IPS-18c (cell line): ENCODE results near the gene RNPEP.
"Not testable (repeated sequence)": the region's sequence is repeated elsewhere in the genome, so short reads cannot be mapped to it uniquely, and the experiment has no call there.

Experiments used
- H3K4me3 ChIP-seq: 2 replicates; pipeline ENCODE4 v1.7.0; 2013; ENCODE audit warnings: low read depth, mild to moderate bottlenecking, low read length, moderate library complexity; ENCODE audit not compliant: insufficient read depth
- H3K9me3 ChIP-seq: one replicate; pipeline ENCODE4 v1.6.1; 2013; ENCODE audit warnings: mild to moderate bottlenecking, low read length, moderate library complexity; ENCODE audit not compliant: control insufficient read depth, insufficient read depth

Gene RNPEP

GRCh38 chr1:201982623-201983379 is at the start of gene RNPEP:
Gene RNPEP (plus strand): TSS chr1:201982648. CDS start chr1:201982667, 19 bp downstream.
- Histone ChIP-seq H3K9me3 (no peaks in the 10 kb centered on the region), H3K4me3 (peak within 1 kb of the TSS; percentile 89)

GRCh38 chr1:201933840-201934430 is 48.5 kb upstream of the RNPEP start:
- H3K4me3 ChIP-seq: no peak overlapping the region
- H3K9me3 ChIP-seq: no peaks in the 10 kb centered on the region

GRCh38 chr1:201937624-201938213 is 44.7 kb upstream of the RNPEP start:
- Histone ChIP-seq H3K4me3 (no peak overlapping the region), H3K9me3 (no peaks in the 10 kb centered on the region)

- H3K9me3 ChIP-seq: no peaks in the 10 kb centered on the region
- no peak overlapping the region for H3K4me3 ChIP-seq
Observed at GRCh38 chr1:201938440-201939035, 43.9 kb upstream of the RNPEP start.

- Histone ChIP-seq H3K4me3 (no peak overlapping the region), H3K9me3 (no peaks in the 10 kb centered on the region)
Observed at GRCh38 chr1:201939148-201939547, 43.3 kb upstream of the RNPEP start.

GRCh38 chr1:201939574-201939973 is 42.9 kb upstream of the RNPEP start:
- Histone ChIP-seq H3K4me3 (no peak overlapping the region), H3K9me3 (no peaks in the 10 kb centered on the region)

GRCh38 chr1:201940316-201940715 is 42.1 kb upstream of the RNPEP start:
- H3K9me3 ChIP-seq, H3K4me3 ChIP-seq: not testable (repeated sequence)

GRCh38 chr1:201941420-201942128 is 40.9 kb upstream of the RNPEP start:
- H3K4me3 ChIP-seq: peak overlapping the region; percentile 29
- H3K9me3 ChIP-seq: no peaks in the 10 kb centered on the region

- Histone ChIP-seq H3K4me3 (no peak overlapping the region), H3K9me3 (no peaks in the 10 kb centered on the region)
Observed at GRCh38 chr1:201942129-201942495, 40.3 kb upstream of the RNPEP start.

- no peak overlapping the region for H3K4me3 ChIP-seq
- H3K9me3 ChIP-seq: no peaks in the 10 kb centered on the region
Observed at GRCh38 chr1:201944002-201944401, 38.4 kb upstream of the RNPEP start.

GRCh38 chr1:201944639-201945038 is 37.8 kb upstream of the RNPEP start:
- Histone ChIP-seq H3K4me3 (no peak overlapping the region), H3K9me3 (no peaks in the 10 kb centered on the region)

- H3K9me3 ChIP-seq: no peaks in the 10 kb centered on the region
- 0 out of 2 replicates have a peak overlapping the region, but pooled peaks have one; percentile 35 for H3K4me3 ChIP-seq
Observed at GRCh38 chr1:201945157-201945556, 37.3 kb upstream of the RNPEP start.

- Histone ChIP-seq H3K9me3 (no peaks in the 10 kb centered on the region), H3K4me3 (peak overlapping the region; percentile 35; the same call in 1 of the 2 replicates)
Observed at GRCh38 chr1:201945863-201946223, 36.6 kb upstream of the RNPEP start.

- peak within 1 kb of the TSS; percentile 50 for H3K4me3 ChIP-seq
- H3K9me3 ChIP-seq: no peaks in the 10 kb centered on the region
Observed at GRCh38 chr1:201946224-201946908, 36.1 kb upstream of the RNPEP start, which contains the start of gene LMOD1. Gene LMOD1 (minus strand): TSS chr1:201946548. CDS start chr1:201946340, 208 bp downstream.

GRCh38 chr1:201947697-201948008 is 34.8 kb upstream of the RNPEP start:
- H3K4me3 ChIP-seq: no peak overlapping the region
- no peaks in the 10 kb centered on the region for H3K9me3 ChIP-seq

- no peaks in the 10 kb centered on the region for H3K9me3 ChIP-seq
- no peak overlapping the region for H3K4me3 ChIP-seq
Observed at GRCh38 chr1:201949491-201949890, 33.0 kb upstream of the RNPEP start.
